K562 (cell line): Measurements from ENCODE around the gene NCOA3. TPM values are rescaled to one million over a fixed set of nuclear protein-coding genes. Genes with fewer than 3 reads are reported as not detected.

Source experiments
- GATAD2A ChIP-seq: fragments of 450-650 bp; IDR thresholded peaks from 2 replicates; pipeline ENCODE4 v1.6.1; 2017
- GMEB1 ChIP-seq: fragments of 250-450 bp; sonication (Bioruptor Pico); IDR thresholded peaks from 2 replicates; pipeline ENCODE4 v1.4.0; 2020; ENCODE audit warnings: mild to moderate bottlenecking
- IRF1 ChIP-seq: sonication (generic); formaldehyde crosslinking; IDR thresholded peaks from 2 replicates; pipeline ENCODE4 v1.8.0; 2022; ENCODE audit warnings: missing genetic modification reagents, mild to moderate bottlenecking, borderline replicate concordance
- KAT7 ChIP-seq: sonication (generic); formaldehyde crosslinking; IDR thresholded peaks from 2 replicates; pipeline ENCODE4 v1.8.0; 2022; ENCODE audit warnings: missing genetic modification reagents, mild to moderate bottlenecking, borderline replicate concordance
- RFX1 ChIP-seq: fragments of 450-650 bp; IDR thresholded peaks from 2 replicates; pipeline ENCODE4 v1.6.1; 2016; ENCODE audit warnings: mild to moderate bottlenecking, moderate library complexity
- RNF2 ChIP-seq: sonication (generic); IDR thresholded peaks from 2 replicates; pipeline ENCODE4 v1.6.1; 2016
- TFE3 ChIP-seq: fragments of 450-650 bp; formaldehyde crosslinking; IDR thresholded peaks from 2 replicates; pipeline ENCODE4 v1.4.0; 2020; ENCODE audit warnings: mild to moderate bottlenecking, mixed read lengths
- ZNF12 ChIP-seq: sonication (generic); formaldehyde crosslinking; IDR thresholded peaks from 2 replicates; pipeline ENCODE4 v1.4.0; 2020; ENCODE audit warnings: mild to moderate bottlenecking, missing genetic modification reagents
- polyA plus RNA-seq, 8 experiments: library from polyadenylated mRNA; depleted of rRNA in 4 of 8; stranded (reverse) in 5 of 8; unstranded in 3 of 8; fragments of >200 nt; fragmentation: Nextera tagmentation in 2 of 8; fragmentation: Illumina TruSeq in 1 of 8; extraction: Ambion mirVana in 2 of 8; extraction: Trizol in 1 of 8; gene quantifications; 2 replicates each; pipeline versions ENCODE4 v1.2.1 to v1.2.3, GENCODE V29; 2011 to 2014; ENCODE audit warnings: inconsistent platforms in 1 of 8, missing spikeins in 1 of 8
- total RNA-seq, 7 experiments: library from RNA; depleted of rRNA in 6 of 7; stranded (reverse); fragments of >200 nt in 6 of 7; fragmentation: Illumina TruSeq in 2 of 7; extraction: Trizol in 2 of 7; gene quantifications; 2 replicates each; pipeline versions ENCODE4 v1.2.1 to v1.2.3, GENCODE V29; 2011 to 2021; ENCODE audit warnings: low replicate concordance in 1 of 7

Gene NCOA3
- total and polyA plus RNA-seq, 9 of the 15 experiments (the other 6 are each of a cell fraction or from before 2014, with no cell fraction given), result 3.2 to 24.3 (median 14.4) TPM

- no peak for TF ChIP-seq IRF1 (CRISPR knock-in tag)
- no peak for TF ChIP-seq GATAD2A
- TF ChIP-seq ZNF12 (CRISPR knock-in tag), result no peak
- no peak for TF ChIP-seq GMEB1 (CRISPR knock-in tag)
- TF ChIP-seq RFX1, result peak; percentile 45
- peak; percentile 34 for TF ChIP-seq TFE3 (CRISPR knock-in tag)
- TF ChIP-seq RNF2, result no peak
- no peak for TF ChIP-seq KAT7 (CRISPR knock-in tag)
These were observed 179.3 kb downstream of the NCOA3 start (continued) for GRCh38 chr20:47680804-47681529.
